ENCODE results near the gene KDM2A.

Gene KDM2A

DNA sequence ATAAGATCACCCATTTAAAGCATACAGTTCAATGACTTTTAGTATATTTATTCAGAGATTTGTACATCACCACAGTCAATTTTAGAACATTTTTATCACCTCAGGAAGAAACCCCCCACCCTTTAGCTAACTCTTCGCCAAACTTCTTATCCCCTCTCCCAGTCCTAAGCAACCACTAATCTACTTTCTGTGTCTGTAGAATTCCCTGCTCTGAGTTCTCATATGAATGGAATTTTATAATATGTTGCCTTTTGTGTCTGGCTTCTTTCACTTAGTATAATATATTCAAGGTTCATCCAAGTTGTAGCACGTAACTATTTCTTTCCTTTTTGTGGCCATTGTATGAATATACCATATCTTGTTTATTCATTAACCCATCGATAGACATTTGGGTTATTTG, 173.6 kb downstream of the KDM2A start:
- Histone ChIP-seq H3K27me3 (replicated peaks; ENCODE audit: control insufficient read depth, insufficient read depth, low read length) (no peaks in the 10 kb centered on the region), H3K4me3 (replicated peaks; ENCODE audit: low read depth, low read length) (no peak overlapping the region), H3K36me3 (ENCODE audit: control insufficient read depth, insufficient read depth, low read length) (peaks cover 13% of the 10 kb centered on the region)
- TF ChIP-seq, protein P1, sequence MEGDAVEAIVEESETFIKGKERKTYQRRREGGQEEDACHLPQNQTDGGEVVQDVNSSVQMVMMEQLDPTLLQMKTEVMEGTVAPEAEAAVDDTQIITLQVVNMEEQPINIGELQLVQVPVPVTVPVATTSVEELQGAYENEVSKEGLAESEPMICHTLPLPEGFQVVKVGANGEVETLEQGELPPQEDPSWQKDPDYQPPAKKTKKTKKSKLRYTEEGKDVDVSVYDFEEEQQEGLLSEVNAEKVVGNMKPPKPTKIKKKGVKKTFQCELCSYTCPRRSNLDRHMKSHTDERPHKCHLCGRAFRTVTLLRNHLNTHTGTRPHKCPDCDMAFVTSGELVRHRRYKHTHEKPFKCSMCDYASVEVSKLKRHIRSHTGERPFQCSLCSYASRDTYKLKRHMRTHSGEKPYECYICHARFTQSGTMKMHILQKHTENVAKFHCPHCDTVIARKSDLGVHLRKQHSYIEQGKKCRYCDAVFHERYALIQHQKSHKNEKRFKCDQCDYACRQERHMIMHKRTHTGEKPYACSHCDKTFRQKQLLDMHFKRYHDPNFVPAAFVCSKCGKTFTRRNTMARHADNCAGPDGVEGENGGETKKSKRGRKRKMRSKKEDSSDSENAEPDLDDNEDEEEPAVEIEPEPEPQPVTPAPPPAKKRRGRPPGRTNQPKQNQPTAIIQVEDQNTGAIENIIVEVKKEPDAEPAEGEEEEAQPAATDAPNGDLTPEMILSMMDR (IDR thresholded peaks at IDR 0.05; ENCODE audit: insufficient read depth, low read length, poor library complexity, severe bottlenecking), result no peak
- no peak for DNase-seq (ENCODE audit: extremely low read depth, insufficient read length)

GRCh38 chr11:67293090-67293489, 174.0 kb downstream of the KDM2A start:
- Histone ChIP-seq H3K27me3 (replicated peaks; ENCODE audit: control insufficient read depth, insufficient read depth, low read length) (no peaks in the 10 kb centered on the region), H3K36me3 (ENCODE audit: control insufficient read depth, insufficient read depth, low read length) (peaks cover 13% of the 10 kb centered on the region), H3K4me3 (replicated peaks; ENCODE audit: low read depth, low read length) (no peak overlapping the region)
- TF ChIP-seq, protein P1 (IDR thresholded peaks at IDR 0.05; ENCODE audit: insufficient read depth, low read length, poor library complexity, severe bottlenecking), result no peak
- no peak for DNase-seq (ENCODE audit: extremely low read depth, insufficient read length)

DNA sequence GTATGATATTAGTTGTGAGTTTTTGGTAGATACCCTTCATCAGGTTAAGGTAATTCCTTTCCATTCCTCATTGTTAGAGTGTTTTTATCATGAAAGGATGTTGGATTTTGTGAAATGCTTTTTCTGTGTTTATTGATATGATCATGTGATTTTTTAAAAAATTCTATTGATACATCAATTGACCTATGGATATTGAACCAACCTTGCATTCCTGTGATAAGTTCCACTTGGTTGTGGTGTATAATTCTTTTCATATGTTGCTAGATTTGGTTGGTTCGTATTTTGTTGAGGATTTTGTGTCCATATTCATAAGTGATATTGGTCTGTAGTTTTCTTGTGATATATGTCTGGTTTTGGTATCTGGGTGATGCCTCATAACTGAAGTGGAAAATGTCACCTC, 176.8 kb downstream of the KDM2A start:
- TF ChIP-seq, protein P1 (IDR thresholded peaks at IDR 0.05; ENCODE audit: insufficient read depth, low read length, poor library complexity, severe bottlenecking), result no peak
- Histone ChIP-seq H3K36me3 (ENCODE audit: control insufficient read depth, insufficient read depth, low read length) (peaks cover 25% of the 10 kb centered on the region), H3K27me3 (replicated peaks; ENCODE audit: control insufficient read depth, insufficient read depth, low read length) (no peaks in the 10 kb centered on the region), H3K4me3 (replicated peaks; ENCODE audit: low read depth, low read length) (no peak overlapping the region)
- DNase-seq (ENCODE audit: extremely low read depth, insufficient read length), result no peak

- TF ChIP-seq, protein P1 (IDR thresholded peaks at IDR 0.05; ENCODE audit: insufficient read depth, low read length, poor library complexity, severe bottlenecking), result no peak
- no peak overlapping the region for H3K4me3 ChIP-seq (replicated peaks; ENCODE audit: low read depth, low read length)
- peaks cover 27% of the 10 kb centered on the region for H3K36me3 ChIP-seq (ENCODE audit: control insufficient read depth, insufficient read depth, low read length)
- DNase-seq (ENCODE audit: extremely low read depth, insufficient read length), result no peak
- H3K27me3 ChIP-seq (replicated peaks; ENCODE audit: control insufficient read depth, insufficient read depth, low read length), result no peaks in the 10 kb centered on the region
Measured at GRCh38 chr11:67298786-67299185, 179.7 kb downstream of the KDM2A start.

DNA sequence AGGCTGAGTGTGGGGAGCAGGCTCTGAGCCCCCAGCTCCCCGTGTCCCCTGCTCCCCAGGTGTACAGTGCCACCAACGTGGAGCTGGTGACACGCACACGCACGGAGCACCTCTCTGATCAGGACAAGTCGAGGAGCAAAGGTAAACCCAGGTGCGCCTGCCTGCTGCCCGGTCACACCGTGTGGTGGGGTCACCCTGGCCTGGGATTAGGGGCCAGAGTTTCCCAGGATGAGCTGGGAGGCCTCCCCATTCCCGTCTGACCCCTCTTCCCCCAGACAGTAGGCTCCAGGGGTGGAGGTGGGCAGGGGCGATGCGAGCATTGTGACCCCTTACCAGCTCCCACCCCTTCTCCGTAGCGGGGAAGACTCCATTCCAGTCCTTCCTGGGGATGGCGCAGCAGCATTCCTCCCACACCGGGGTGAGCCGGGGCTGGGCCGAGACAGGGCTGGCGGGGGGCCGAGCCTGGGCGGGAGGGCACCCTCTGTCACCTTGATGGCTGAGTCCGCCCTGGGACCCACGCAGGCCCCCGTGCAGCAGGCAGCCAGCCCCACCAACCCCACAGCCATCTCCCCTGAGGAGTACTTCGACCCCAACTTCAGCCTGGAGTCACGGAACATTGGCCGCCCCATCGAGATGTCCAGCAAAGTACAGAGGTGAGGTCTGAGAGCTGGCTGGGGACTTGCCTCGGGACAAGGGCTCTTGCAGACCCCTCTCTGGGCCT, 180.6 kb downstream of the KDM2A start:
- DNase-seq (ENCODE audit: extremely low read depth, insufficient read length), result no peak
- no peaks in the 10 kb centered on the region for H3K27me3 ChIP-seq (replicated peaks; ENCODE audit: control insufficient read depth, insufficient read depth, low read length)
- no peak overlapping the region for H3K4me3 ChIP-seq (replicated peaks; ENCODE audit: low read depth, low read length)
- TF ChIP-seq, protein P1 (IDR thresholded peaks at IDR 0.05; ENCODE audit: insufficient read depth, low read length, poor library complexity, severe bottlenecking), result no peak
- H3K36me3 ChIP-seq (ENCODE audit: control insufficient read depth, insufficient read depth, low read length), result peaks cover 27% of the 10 kb centered on the region
